Colonic mucosa (tissue), 4 donors: Measurements from ENCODE around the gene COPS6. TPM values are rescaled to one million over a fixed set of nuclear protein-coding genes. Genes with fewer than 3 reads are reported as not detected.

Experiments used
- DNase-seq: peaks from one replicate; pipeline ENCODE4 v3.0.0-alpha.2; 2020
- H3K27ac ChIP-seq: fragments of 200-600 bp; one replicate; pipeline ENCODE4 v1.8.0; 2021
- H3K27me3 ChIP-seq: fragments of 200-600 bp; one replicate; pipeline ENCODE4 v1.8.0; 2021
- H3K36me3 ChIP-seq: fragments of 200-600 bp; one replicate; pipeline ENCODE4 v1.8.0; 2021
- H3K4me1 ChIP-seq: fragments of 200-600 bp; one replicate; pipeline ENCODE4 v1.8.0; 2021; ENCODE audit warnings: mild to moderate bottlenecking
- H3K4me3 ChIP-seq: fragments of 200-600 bp; one replicate; pipeline ENCODE4 v1.8.0; 2021
- H3K9ac ChIP-seq, 2 donors: one replicate each; pipeline ENCODE4 v1.7.0; 2013; ENCODE audit warnings: control low read depth in 2 of 2, low read depth in 2 of 2, low read length in 2 of 2
- H3K9me3 ChIP-seq: fragments of 200-600 bp; one replicate; pipeline ENCODE4 v1.8.0; 2021
- CTCF ChIP-seq: fragments of 200-600 bp; IDR thresholded peaks from one replicate; pipeline ENCODE4 v1.8.0; 2022; ENCODE audit warnings: antibody characterized with exemption, mild to moderate bottlenecking
- intact Hi-C: fragments of 100-400 bp; cut with DNase I; formaldehyde crosslinking; loops from one replicate; pipeline ENCODE4 v1.14.1; 2022
- microRNA-seq: library from miRNA; unstranded; fragments of <30 nt; microRNA quantifications from one replicate; pipeline ENCODE4, GENCODE V29; 2019
- total RNA-seq, 2 donors: library from RNA; stranded (reverse); fragmentation: NEBNext Ultra II Directional in 1 of 2; extraction: Animal tissue kit (Norgen Biotek cat#: 25700) in 1 of 2; gene quantifications; one replicate each; pipeline ENCODE4 v1.2.1, GENCODE V29; 2021
- donor health status: healthy.
- donor health status: DM: no; HTN: no; CAD: no.
- donor health status: DM: no; HTN: no; CAD: no.

Gene COPS6
- total RNA-seq, 2 donors from 2014 or later: 67.3 to 110 TPM

- H3K4me1 ChIP-seq: peaks cover 3% of the 10 kb centered on the region
- peak overlapping the region; percentile 12 to 58 for H3K9ac ChIP-seq
- intact Hi-C loops: loop anchor here (10.0 kb wide), 1 partner anchor 207 kb away; no protein-coding TSS in a partner anchor
- H3K27ac ChIP-seq: no peak overlapping the region
- H3K9me3 ChIP-seq: no peaks in the 10 kb centered on the region
- no peaks in the 10 kb centered on the region for H3K36me3 ChIP-seq
- TF ChIP-seq CTCF: no peak
- H3K4me3 ChIP-seq: no peak overlapping the region
- no peaks in the 10 kb centered on the region for H3K27me3 ChIP-seq
- DNase-seq: no peak
Observed at GRCh38 chr7:100137851-100138760, 49.3 kb downstream of the COPS6 start.

- H3K9ac ChIP-seq: peak overlapping the region in 1 of 2 donors; percentile 59
- no peak overlapping the region for H3K4me3 ChIP-seq
- intact Hi-C loops: loop anchor here (5.0 kb wide), 1 partner anchor 71 kb away; no protein-coding TSS in a partner anchor
- H3K9me3 ChIP-seq: no peaks in the 10 kb centered on the region
- no peaks in the 10 kb centered on the region for H3K27me3 ChIP-seq
- peak; percentile 38 for DNase-seq
- H3K27ac ChIP-seq: peak overlapping the region; percentile 62
- H3K4me1 ChIP-seq: peaks cover 3% of the 10 kb centered on the region
- H3K36me3 ChIP-seq: no peaks in the 10 kb centered on the region
- no peak for TF ChIP-seq CTCF
Observed at GRCh38 chr7:100141555-100141949, 52.8 kb downstream of the COPS6 start.

Small RNA genes within 50 kb of the gene (microRNA-seq; reads per million reads assigned to microRNA genes)
- gene MIR106B: 1,966 reads per million, percentile 85 among the genes with 10 or more reads in this experiment
- 400 reads per million, percentile 68 among the genes with 10 or more reads in this experiment for gene MIR25
- gene MIR93: 6,845 reads per million, percentile 92 among the genes with 10 or more reads in this experiment

Other genes with a start within 250 kb of the COPS6 start
- gene OR2AE1, start 211.9 kb upstream of the COPS6 start, total RNA-seq: not detected
- gene TRIM4, start 169.4 kb upstream of the COPS6 start, total RNA-seq: 10 to 100 TPM; 23.8 to 23.9 TPM
- gene GJC3, start 159.3 kb upstream of the COPS6 start, total RNA-seq: not detected
- gene AZGP1, start 112.9 kb upstream of the COPS6 start, total RNA-seq: 1 to 10 TPM; 2.5 to 4.6 TPM
- 100 to 1,000 TPM in 1 of 2 donors, 10 to 100 TPM in 1; 96.1 to 147 TPM for gene ZKSCAN1, start 73.4 kb upstream of the COPS6 start, total RNA-seq
- gene ZSCAN21, start 39.2 kb upstream of the COPS6 start, total RNA-seq: 1 to 10 TPM; 6.2 to 7.7 TPM
- 10 to 100 TPM; 30.1 to 31.9 TPM for gene ZNF3, start 7.2 kb upstream of the COPS6 start, total RNA-seq
- 100 to 1,000 TPM in 1 of 2 donors, 10 to 100 TPM in 1; 68.1 to 241 TPM for gene MCM7, start 12.4 kb downstream of the COPS6 start, total RNA-seq
- gene AP4M1, start 12.7 kb downstream of the COPS6 start, total RNA-seq: 10 to 100 TPM; 17.8 to 23.6 TPM
- 10 to 100 TPM; 28.7 to 67.3 TPM for gene TAF6, start 30.4 kb downstream of the COPS6 start, total RNA-seq
- gene CNPY4, start 30.7 kb downstream of the COPS6 start, total RNA-seq: 10 to 100 TPM in 1 of 2 donors, 1 to 10 TPM in 1; 8.4 to 10.6 TPM
- 1 to 10 TPM; 1.9 to 4.1 TPM for gene MBLAC1, start 38.0 kb downstream of the COPS6 start, total RNA-seq
- gene LAMTOR4, start 59.9 kb downstream of the COPS6 start, total RNA-seq: 100 to 1,000 TPM; 230 to 268 TPM
- gene TRAPPC14, start 69.8 kb downstream of the COPS6 start, total RNA-seq: 10 to 100 TPM; 40.3 to 69.5 TPM
- gene GAL3ST4, start 79.6 kb downstream of the COPS6 start, total RNA-seq: 10 to 100 TPM in 1 of 2 donors, 1 to 10 TPM in 1; 5.2 to 11.6 TPM
- 1 to 10 TPM; 4.0 to 7.6 TPM for gene GPC2, start 88.4 kb downstream of the COPS6 start, total RNA-seq
- gene STAG3, start 88.9 kb downstream of the COPS6 start, total RNA-seq: 1 to 10 TPM; 1.4 to 3.8 TPM
- 1 to 10 TPM in 1 of 2 donors, under 1 TPM in 1; 0.53 to 1.4 TPM for gene PVRIG, start 131.0 kb downstream of the COPS6 start, total RNA-seq
- gene SPDYE3, start 218.7 kb downstream of the COPS6 start, total RNA-seq: not detected